Stomach (tissue), 9 donors: ENCODE results near the gene SYT5. TPM values are rescaled to one million over a fixed set of nuclear protein-coding genes. Genes with fewer than 3 reads are reported as not detected.
"Not testable (repeated sequence)": the region's sequence is repeated elsewhere in the genome, so short reads cannot be mapped to it uniquely, and the experiment has no call there.

Source experiments
- DNase-seq, 2 donors: peaks; one replicate each; pipeline versions ENCODE4 v3.0.0 to v3.0.0-alpha.2; 2013 to 2019
- H3K27ac ChIP-seq, 5 donors: fragments of 200-600 bp in 4 of 5; sonication (generic) in 4 of 5; one replicate each; pipeline ENCODE4 v1.5.1; 2013 to 2019; ENCODE audit warnings: mild to moderate bottlenecking in 1 of 5, moderate library complexity in 1 of 5
- H3K27me3 ChIP-seq, 3 donors: fragments of 200-600 bp; sonication (generic); one replicate each; pipeline ENCODE4 v1.5.1; 2017 to 2019; ENCODE audit warnings: mixed run types in 1 of 3
- H3K36me3 ChIP-seq, 4 donors: fragments of 200-600 bp; sonication (generic); 1 replicate in 3 of 4; 2 replicates in 1 of 4; pipeline ENCODE4 v1.5.1; 2016 to 2019
- H3K4me1 ChIP-seq, 4 donors: fragments of 200-600 bp; sonication (generic); one replicate each; pipeline ENCODE4 v1.5.1; 2016 to 2019
- H3K4me3 ChIP-seq, 4 donors: fragments of 200-600 bp; sonication (generic) in 3 of 4; one replicate each; pipeline ENCODE4 v1.5.1; 2016 to 2019; ENCODE audit warnings: mild to moderate bottlenecking in 1 of 4
- H3K9me3 ChIP-seq, 4 donors: fragments of 200-600 bp; sonication (generic); one replicate each; pipeline ENCODE4 v1.5.1; 2016 to 2019
- CTCF ChIP-seq, 7 experiments: fragments of 450-650 bp in 4 of 7; fragments of 200-600 bp in 3 of 7; sonication (generic) in 3 of 7; IDR thresholded peaks; one replicate each; pipeline ENCODE4 v1.5.1; 2016 to 2019; ENCODE audit warnings: antibody characterized with exemption in 7 of 7, control low read depth in 2 of 7, mild to moderate bottlenecking in 1 of 7
- EP300 ChIP-seq: sonication (generic); formaldehyde crosslinking; IDR thresholded peaks from one replicate; pipeline ENCODE4 v1.6.1; 2017; ENCODE audit warnings: antibody characterized with exemption
- POLR2A ChIP-seq, 4 donors: fragments of 450-650 bp; IDR thresholded peaks; one replicate each; pipeline ENCODE4 v1.6.1; 2016; ENCODE audit warnings: antibody characterized with exemption in 4 of 4, control low read depth in 2 of 4, mild to moderate bottlenecking in 1 of 4, moderate library complexity in 1 of 4
- POLR2AphosphoS5 ChIP-seq, 3 donors: sonication (generic); formaldehyde crosslinking; IDR thresholded peaks; one replicate each; pipeline ENCODE4 v1.6.1; 2016; ENCODE audit warnings: antibody characterized with exemption in 3 of 3
- WGBS, 5 donors: extraction: QIAGEN DNeasy Blood & Tissue Kit in 3 of 5; methylation state at CpG; one replicate each; pipeline versions ENCODE4 v1.1.5 to v1.1.7; 2013 to 2018; 5-methylcytosine and 5-hydroxymethylcytosine counted together
- intact Hi-C: fragments of 100-400 bp; cut with DNase I; formaldehyde crosslinking; loops from one replicate; pipeline ENCODE4 v1.15.1; 2023; ENCODE audit warnings: low total_unique reads
- polyA plus RNA-seq, 3 donors: library from polyadenylated mRNA; stranded (reverse); fragments of 200-250 nt; gene quantifications; one replicate each; pipeline ENCODE4 v1.2.3, GENCODE V29; 2013
- total RNA-seq, 5 donors: library from RNA; depleted of rRNA; stranded (reverse); fragments of >200 nt; gene quantifications; one replicate each; pipeline versions ENCODE4 v1.1.0 to v1.2.3, GENCODE V29; 2014 to 2016
- donor health status: healthy with polysubstance abuse.
- donor health status: Bipolar disorder and iron deficiency.
- donor health status: healthy.

SYT5 gene
- total and polyA plus RNA-seq, 8 donors, result 0.20 to 2.8 (median 1.8) TPM; not detected in 4

- H3K4me1 ChIP-seq, result peaks cover 7 to 28% (median 17%) of the 10 kb centered on the region in 4 donors
- no peak for DNase-seq
- peak overlapping the region in 1 of 5 donors; percentile 78 for H3K27ac ChIP-seq
- no peaks in the 10 kb centered on the region for H3K27me3 ChIP-seq
- WGBS, 5 donors, result 80 to 92% (median 87%) methylated on average over 7 to 9 of the region's 9 CpGs
- H3K9me3 ChIP-seq, result no peaks in the 10 kb centered on the region
- intact Hi-C loops, result no loop called here
- H3K4me3 ChIP-seq, result no peak overlapping the region
- H3K36me3 ChIP-seq, result peaks cover 29 to 67% (median 64%) of the 10 kb centered on the region in 4 donors
- no peak for TF ChIP-seq CTCF (IDR thresholded peaks at IDR 0.05)
- no peak for TF ChIP-seq POLR2A (IDR thresholded peaks at IDR 0.05)
- no peak for TF ChIP-seq POLR2AphosphoS5 (IDR thresholded peaks at IDR 0.05)
- no peak for TF ChIP-seq EP300
These were observed 46.2 kb upstream of the SYT5 start for GRCh38 chr19:55226273-55226672.

- intact Hi-C loops, result no loop called here
- no peak overlapping the region for H3K4me3 ChIP-seq
- peaks cover 21 to 59% (median 56%) of the 10 kb centered on the region in 4 donors for H3K36me3 ChIP-seq
- peaks cover 0 to 4% (median 0%) of the 10 kb centered on the region in 4 donors for H3K9me3 ChIP-seq
- DNase-seq, result no peak
- no peak for TF ChIP-seq POLR2A (IDR thresholded peaks at IDR 0.05)
- H3K27me3 ChIP-seq, result no peaks in the 10 kb centered on the region
- H3K27ac ChIP-seq, result no peak overlapping the region
- 88 to 91% (median 89%) methylated on average over 7 of the region's 7 CpGs for WGBS, 5 donors
- H3K4me1 ChIP-seq, result peaks cover 7 to 28% (median 17%) of the 10 kb centered on the region in 4 donors
These were observed 45.4 kb upstream of the SYT5 start for GRCh38 chr19:55225415-55225958.

GRCh38 chr19:55224679-55225414 lies 44.8 kb upstream of the SYT5 start:
- H3K27ac ChIP-seq, H3K27me3 ChIP-seq, H3K4me3 ChIP-seq, intact Hi-C loops, H3K9me3 ChIP-seq, DNase-seq: not testable (repeated sequence)
- peaks cover 15 to 52% (median 50%) of the 10 kb centered on the region in 4 donors for H3K36me3 ChIP-seq
- H3K4me1 ChIP-seq, result peaks cover 7 to 26% (median 15%) of the 10 kb centered on the region in 4 donors
- 59 to 78% (median 71%) methylated on average over 10 to 11 of the region's 11 CpGs for WGBS, 5 donors

GRCh38 chr19:55224038-55224665 lies 44.1 kb upstream of the SYT5 start:
- no peaks in the 10 kb centered on the region for H3K27me3 ChIP-seq
- peaks cover 0 to 7% (median 0%) of the 10 kb centered on the region in 4 donors for H3K9me3 ChIP-seq
- no peak for DNase-seq
- H3K4me3 ChIP-seq, result no peak overlapping the region
- peaks cover 12 to 46% (median 43%) of the 10 kb centered on the region in 4 donors for H3K36me3 ChIP-seq
- 78 to 84% (median 82%) methylated on average over 11 to 26 of the region's 26 CpGs for WGBS, 5 donors
- intact Hi-C loops, result no loop called here
- H3K4me1 ChIP-seq, result peaks cover 1 to 19% (median 10%) of the 10 kb centered on the region in 4 donors
- no peak overlapping the region for H3K27ac ChIP-seq
- TF ChIP-seq CTCF (IDR thresholded peaks at IDR 0.05) (no peak), POLR2AphosphoS5 (IDR thresholded peaks at IDR 0.05) (no peak), POLR2A (IDR thresholded peaks at IDR 0.05) (no peak), EP300 (no peak)

GRCh38 chr19:55223291-55224037 lies 43.4 kb upstream of the SYT5 start:
- intact Hi-C loops, result no loop called here
- Histone ChIP-seq H3K4me1 (peaks cover 0 to 12% (median 5%) of the 10 kb centered on the region in 4 donors), H3K27me3 (no peaks in the 10 kb centered on the region), H3K4me3 (no peak overlapping the region), H3K9me3 (peaks cover 0 to 7% (median 0%) of the 10 kb centered on the region in 4 donors), H3K27ac (no peak overlapping the region), H3K36me3 (peaks cover 12 to 39% (median 36%) of the 10 kb centered on the region in 4 donors)
- DNase-seq, result no peak
- WGBS, 5 donors, result 82 to 93% (median 89%) methylated on average over 12 to 17 of the region's 17 CpGs
- TF ChIP-seq POLR2AphosphoS5 (IDR thresholded peaks at IDR 0.05) (no peak), CTCF (IDR thresholded peaks at IDR 0.05) (no peak), POLR2A (IDR thresholded peaks at IDR 0.05) (no peak), EP300 (no peak)
